GM13976 (cell line): Measurements from ENCODE around the gene RNPS1.

Source experiments
- DNase-seq: peaks from one replicate; pipeline ENCODE4 v3.0.0; 2012; ENCODE audit warnings: low spot score
- CTCF ChIP-seq: IDR thresholded peaks from 2 replicates; pipeline ENCODE4 v1.5.1; 2012; ENCODE audit warnings: borderline replicate concordance, mild to moderate bottlenecking; ENCODE audit not compliant: insufficient read depth; ENCODE audit errors: extremely low read depth, missing control alignments, control extremely low read depth
- in situ Hi-C: fragments of 300-500 bp; cut with MboI; formaldehyde crosslinking; loops from one replicate; pipeline ENCODE4 v1.12.0; 2022; ENCODE audit warnings: low sequenced_read_pairs, mixed read lengths, inconsistent platforms; ENCODE audit not compliant: unreplicated experiment

RNPS1 gene

GRCh38 chr16:2267913-2268666 lies at the start of gene RNPS1:
Gene RNPS1, minus strand, starts transcription at chr16:2268126. Its CDS starts 3,483 bp downstream, at chr16:2264643.
- in situ Hi-C loops, result no loop called here
- DNase-seq, result peak; percentile 100
- no peak for TF ChIP-seq CTCF

- no peak for DNase-seq
- TF ChIP-seq CTCF, result no peak
- in situ Hi-C loops, result no loop called here
Measured at GRCh38 chr16:2317231-2318020, 49.5 kb upstream of the RNPS1 start.

- TF ChIP-seq CTCF, result no peak
- in situ Hi-C loops, result no loop called here
- no peak for DNase-seq
Measured at GRCh38 chr16:2308089-2308962, 40.4 kb upstream of the RNPS1 start.

- in situ Hi-C loops, result no loop called here
- no peak for TF ChIP-seq CTCF
Measured at GRCh38 chr16:2299915-2300192, 31.9 kb upstream of the RNPS1 start.

GRCh38 chr16:2299121-2299914 lies 31.4 kb upstream of the RNPS1 start:
- in situ Hi-C loops, result no loop called here
- no peak for DNase-seq
- TF ChIP-seq CTCF, result no peak

More at GRCh38 chr16:2299915-2300192, 31.9 kb upstream of the RNPS1 start:
- no peak for DNase-seq

- TF ChIP-seq CTCF, result no peak
- no peak for DNase-seq
- in situ Hi-C loops, result no loop called here
Measured at GRCh38 chr16:2298621-2299020, 30.7 kb upstream of the RNPS1 start.
